ENCODE results near the gene ACTL7B. TPM values are rescaled to one million over a fixed set of nuclear protein-coding genes. Genes with fewer than 3 reads are reported as not detected.

ACTL7B gene
- total and polyA plus RNA-seq, 2 of the 8 experiments (the other 6 are each of a cell fraction or from before 2014, with no cell fraction given), result not detected

DNA sequence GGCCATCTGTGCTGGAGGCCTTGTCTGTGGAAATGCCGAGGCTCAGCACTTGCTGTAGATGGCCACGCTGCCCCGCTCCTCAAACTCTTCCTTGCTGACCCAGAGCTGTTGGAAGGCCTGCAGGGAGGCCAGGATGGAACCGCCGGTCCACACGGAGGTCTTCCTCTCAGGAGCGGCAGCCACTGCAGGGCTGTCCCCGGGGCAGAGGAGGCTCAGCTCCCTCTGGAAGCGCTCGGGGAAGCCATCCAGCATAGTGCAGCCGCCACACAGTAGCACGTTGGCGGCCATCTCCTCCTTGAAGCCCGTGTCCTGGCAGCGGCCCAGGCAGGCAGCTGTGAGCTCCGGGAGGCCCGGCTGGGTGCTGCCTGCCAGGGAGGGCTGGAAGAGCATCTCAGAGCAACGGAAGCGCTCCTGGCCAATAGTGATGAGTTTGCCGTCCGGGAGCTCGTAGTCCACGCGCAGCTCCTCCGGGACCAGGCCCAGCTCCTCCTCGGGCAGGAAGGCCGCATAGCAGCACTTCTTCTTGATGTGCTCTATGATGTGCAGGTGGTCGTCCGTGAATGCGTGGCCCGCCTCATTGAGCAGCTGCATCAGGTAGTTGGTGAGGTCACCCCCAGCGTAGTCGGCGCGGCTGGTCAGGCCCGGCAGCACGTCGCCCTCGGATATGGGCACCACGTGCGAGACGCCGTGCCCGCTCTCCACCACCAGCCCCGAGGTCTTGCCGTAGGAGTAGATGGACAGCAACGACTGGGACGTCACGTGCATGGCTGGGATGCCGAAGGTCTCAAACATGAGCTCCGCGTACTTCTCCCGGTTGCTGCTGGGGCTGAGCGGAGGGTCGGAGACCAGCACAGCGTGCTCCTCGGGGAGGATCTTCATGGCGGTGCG lies 901 bp downstream of the ACTL7B start (continued):
- no peak for TF ChIP-seq KDM1A (IDR thresholded peaks at IDR 0.05; ENCODE audit: borderline replicate concordance, low read length)
- no peak for TF ChIP-seq RXRA (IDR thresholded peaks at IDR 0.05; ENCODE audit: insufficient read depth, low read depth, low read length)
- TF ChIP-seq CBX5 (IDR thresholded peaks at IDR 0.05; ENCODE audit: low read depth, low read length), result no peak
